T-helper 22 cell (primary cell): ENCODE measurements around the gene ABL2.
"Not testable (repeated sequence)": the region's sequence is repeated elsewhere in the genome, so short reads cannot be mapped to it uniquely, and the experiment has no call there.

Experiments
- DNase-seq: peaks from one replicate; pipeline ENCODE4 v3.0.0-alpha.2; 2020; ENCODE audit warnings: low read depth

ABL2 gene

DNA sequence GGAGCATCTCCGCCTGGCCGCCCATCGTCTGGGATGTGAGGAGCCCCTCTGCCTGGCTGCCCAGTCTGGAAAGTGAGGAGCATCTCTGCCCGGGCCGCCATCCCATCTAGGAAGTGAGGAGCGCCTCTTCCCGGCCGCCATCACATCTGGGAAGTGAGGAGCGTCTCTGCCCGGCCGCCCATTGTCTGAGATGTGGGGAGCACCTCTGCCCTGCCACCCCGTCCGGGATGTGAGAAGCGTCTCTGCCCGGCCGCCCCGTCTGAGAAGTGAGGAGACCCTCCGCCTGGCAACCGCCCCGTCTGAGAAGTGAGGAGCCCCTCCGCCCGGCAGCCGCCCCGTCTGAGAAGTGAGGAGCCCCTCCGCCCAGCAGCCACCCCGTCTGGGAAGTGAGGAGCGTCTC, 94.3 kb downstream of the ABL2 start:
- DNase-seq, result not testable (repeated sequence)

DNA sequence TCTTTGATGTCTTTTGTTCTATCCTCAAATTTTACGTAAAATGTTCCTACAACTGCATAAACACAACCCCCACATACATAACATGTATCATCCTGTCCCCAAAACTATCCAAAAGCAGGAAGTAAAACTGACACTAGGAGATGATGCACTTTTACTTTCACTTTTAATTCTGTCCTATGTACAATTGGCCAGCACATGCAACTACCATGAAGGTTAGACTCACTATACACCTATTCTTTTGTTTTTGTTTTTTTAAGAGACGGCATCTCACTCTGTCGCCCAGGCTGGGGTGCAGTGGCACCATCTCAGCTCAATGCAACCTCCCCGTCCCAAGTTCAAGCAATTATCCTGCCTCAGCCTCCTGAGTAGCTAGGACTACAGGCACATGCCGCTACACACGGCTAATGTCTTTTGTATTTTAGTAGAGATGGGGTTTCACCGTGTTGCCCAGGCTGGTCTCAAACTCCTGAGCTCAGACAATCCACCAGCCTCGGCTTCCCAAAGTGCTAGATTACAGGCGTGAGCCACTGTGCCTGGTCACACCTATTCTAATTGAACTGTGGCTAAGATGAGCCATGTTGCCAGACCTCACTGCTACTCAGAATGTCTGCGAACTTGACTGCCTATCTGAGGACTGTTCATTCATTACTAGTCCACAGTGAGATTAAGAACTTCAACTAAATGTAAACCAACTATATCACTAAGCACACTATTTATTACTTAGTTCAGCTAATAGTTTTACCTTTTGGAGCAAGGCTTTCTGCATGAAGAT, 99.6 kb downstream of the ABL2 start:
- no peak for DNase-seq

DNA sequence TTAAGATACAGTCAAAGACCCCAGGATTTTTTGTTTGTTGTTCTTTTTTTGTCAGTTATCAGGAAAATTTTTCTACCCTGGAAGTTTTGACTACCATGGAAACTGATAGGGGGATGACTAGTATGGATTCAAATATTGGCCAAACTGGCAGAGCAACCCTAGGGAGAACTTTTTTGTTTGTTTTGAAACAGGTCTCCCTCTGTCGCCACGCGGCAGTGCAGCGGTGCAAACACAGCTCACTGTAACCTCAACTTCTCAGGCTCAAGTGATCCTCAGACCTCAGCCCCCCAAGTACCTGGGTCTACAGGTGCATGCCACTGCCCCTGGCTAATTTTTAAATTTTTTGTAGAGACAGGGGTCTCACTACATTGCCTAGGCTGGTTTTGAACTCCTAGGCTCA, 101.0 kb downstream of the ABL2 start:
- no peak for DNase-seq

DNA sequence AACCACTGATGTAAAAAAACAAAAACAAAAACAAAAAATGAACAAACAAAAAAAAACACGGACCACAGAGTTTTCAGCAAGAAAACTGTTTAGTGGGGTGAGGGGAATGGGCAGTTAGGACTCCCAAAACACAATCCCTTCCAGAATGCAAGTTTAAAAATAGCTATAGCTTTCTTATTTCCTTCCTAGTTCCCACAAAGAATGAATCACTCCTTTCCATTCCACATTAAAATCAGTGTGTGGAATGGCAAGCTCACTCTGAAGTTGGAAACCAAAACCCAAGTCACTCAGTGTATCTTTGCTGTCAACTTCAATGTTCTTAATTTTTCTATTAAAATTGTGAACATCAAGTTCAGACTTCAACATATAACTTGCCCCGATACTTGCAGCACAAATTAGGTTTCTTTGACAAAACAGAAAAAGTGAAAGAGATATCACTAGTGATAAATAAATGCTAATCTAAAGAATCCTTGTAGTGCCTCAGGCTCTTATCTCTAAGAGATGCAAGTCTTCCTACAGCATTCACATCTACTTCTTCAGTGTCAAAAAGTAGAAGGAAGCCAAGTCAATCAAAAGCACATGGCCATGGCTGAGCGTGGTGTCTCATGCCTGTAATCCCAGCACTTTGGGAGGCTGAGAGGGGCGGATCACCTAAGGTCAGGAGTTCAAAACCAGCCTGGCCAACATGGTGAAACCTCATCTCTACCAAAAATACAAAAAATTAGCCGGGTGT, 102.1 kb downstream of the ABL2 start:
- no peak for DNase-seq

DNA sequence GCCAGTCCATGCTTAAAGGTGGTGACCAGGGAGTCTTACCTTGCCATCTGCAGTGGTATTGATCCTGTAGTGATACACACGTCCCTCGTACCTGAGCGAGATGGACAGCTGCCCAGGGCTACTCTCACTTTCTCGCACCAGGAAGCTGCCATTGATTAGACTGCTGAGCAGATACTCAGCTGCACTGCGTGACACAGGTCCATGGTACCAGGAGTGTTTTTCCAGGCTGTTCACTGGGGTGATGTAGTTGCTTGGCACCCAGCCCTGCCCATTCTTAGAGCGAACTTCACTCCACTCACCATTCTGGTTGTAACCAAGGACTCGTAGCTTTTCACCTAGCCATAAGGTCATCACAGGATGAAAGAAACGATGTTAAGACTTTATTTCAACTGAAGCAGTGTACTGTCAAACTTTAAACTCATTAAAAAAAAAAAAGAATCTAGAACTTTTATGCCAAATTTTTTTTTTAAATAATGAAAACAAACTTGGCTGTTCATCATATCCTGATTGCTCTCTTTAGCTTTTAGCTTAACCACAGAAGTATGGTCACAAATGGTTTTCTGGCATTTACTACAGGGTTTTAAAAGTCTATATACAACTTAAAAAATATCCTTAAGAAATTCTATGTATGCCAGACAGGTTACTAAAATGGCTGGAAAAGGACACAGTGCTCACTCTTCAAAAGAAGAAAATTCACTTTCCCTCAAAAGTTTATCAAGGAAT, 103.0 kb downstream of the ABL2 start:
- DNase-seq, result no peak

DNA sequence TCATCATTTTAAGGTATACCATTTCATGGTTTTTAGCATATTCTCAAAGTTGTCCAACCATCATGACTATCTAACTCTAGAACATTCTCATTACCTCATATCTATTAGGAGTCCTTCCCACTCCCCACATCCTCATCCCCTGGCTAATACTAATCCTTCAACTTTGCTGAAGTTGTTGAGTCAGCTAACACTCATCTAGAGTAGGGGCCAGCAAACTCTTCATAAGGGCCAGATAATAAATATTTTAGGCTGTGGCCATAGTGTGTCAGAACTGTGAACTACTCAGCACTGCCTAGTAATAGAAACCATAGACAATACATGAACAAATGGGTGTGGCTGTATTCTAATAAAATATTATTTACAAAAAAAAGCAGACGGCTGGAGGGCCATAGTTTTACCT, 104.6 kb downstream of the ABL2 start:
- DNase-seq, result no peak

DNA sequence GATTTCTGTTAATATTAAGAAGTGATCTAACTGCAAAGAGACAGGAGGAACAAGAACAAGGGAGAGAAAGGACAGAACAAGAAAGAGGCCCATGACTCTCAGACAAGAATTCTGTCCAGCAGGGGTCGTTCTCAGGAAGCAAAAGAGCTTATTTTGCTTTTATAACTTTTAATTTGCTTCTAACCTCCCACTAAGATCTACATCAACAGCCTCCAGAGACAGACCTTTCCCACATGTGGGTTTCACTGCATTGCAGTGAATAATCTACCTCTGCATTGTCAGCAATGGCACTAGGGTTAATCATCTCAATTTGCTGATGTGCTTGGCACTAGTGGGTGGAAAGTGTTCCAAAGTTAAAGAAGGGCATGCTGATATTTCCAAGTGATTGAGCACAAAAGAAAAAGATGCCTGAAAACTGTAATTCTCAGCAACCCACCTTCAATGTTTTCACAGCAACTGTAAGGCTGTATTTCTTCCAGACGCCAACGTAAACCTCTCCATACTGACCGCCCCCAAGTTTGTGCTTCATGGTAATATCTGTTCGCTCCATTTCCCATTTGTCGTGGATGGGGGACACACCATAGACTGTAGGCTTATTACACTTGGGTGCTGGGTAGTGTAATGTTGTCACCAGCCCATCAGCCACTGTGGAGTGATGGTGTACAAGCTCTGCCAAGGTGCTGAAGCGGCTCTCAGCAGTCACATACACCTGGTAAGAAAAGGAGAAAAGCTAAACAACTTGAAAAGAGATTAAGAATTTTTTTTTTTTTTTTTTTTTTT, 108.1 kb downstream of the ABL2 start:
- no peak for DNase-seq

DNA sequence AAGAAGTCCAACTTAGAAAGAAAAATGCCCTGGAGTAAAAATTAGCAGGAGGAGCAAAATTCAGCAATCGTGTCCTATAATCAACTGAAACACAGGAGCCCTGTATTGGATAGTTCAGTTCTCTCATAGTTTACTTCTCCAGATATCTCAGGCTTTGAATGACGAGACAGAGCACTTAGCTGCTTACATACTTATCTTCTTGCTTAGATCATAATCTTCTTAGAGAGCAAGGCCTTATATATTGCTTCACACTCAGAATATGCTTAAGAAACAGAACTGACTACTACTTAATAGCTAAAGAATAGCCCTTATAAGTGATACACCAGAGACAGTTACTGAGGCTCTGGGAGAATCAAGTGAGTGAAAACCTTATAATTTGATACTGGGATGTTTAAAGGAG, 108.7 kb downstream of the ABL2 start:
- DNase-seq, result no peak

DNA sequence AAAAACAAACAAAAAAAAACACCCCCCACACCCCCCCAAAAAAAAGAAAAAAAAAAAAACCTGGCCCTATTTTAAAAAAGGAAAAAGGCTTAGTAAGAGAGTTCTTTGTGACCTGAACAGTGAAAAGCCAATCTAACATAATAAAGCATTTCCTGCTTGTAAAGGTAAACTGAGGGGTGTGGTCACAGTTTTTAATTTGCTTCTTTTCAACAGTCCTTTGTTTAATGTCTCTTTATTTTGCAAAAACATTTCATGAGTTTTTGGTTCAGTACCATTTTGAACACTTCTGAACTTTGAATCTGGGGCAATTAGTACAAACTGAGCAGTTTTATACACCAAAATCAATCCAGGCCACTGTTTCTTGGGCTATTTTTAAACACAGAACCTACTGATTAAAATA, 110.0 kb downstream of the ABL2 start:
- no peak for DNase-seq

DNA sequence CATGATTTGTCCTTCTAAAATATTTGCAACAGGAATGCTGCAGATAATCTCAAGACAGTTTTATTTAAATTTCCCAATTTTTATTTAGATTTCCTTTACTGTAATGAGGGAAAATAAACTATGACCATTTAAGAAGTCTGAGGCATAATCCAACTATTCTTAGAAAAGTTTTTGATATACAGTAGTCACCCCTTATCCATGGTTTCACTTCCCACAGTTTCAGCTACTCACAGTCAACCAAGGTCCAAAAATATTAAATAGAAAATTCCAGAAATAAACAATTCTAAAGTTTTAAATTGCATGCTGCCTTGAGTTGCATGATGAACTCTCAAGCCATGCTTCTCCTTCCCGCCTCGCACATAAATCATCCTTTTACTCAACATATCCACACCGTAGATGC, 114.3 kb downstream of the ABL2 start:
- DNase-seq, result no peak

DNA sequence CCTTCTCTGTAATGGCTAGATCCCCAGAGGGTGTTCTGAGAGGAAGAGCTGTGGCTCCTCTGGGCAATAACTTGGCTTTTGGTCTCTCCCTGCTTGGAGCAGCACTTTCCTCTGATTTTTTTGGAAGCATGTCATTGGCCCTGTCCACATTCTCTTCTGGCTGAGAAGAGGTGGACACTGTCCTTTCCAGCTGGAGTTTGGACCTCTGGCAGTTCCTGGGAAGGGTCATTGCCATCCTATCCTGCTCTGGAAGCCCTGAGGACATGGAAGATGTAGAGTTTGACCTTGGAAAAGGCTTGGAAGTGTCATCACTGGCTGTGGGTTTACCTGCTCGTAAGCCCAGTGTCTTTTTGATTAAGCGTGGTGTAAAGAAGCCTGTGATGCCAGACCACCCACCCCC, 120.8 kb downstream of the ABL2 start:
- DNase-seq, result no peak

DNA sequence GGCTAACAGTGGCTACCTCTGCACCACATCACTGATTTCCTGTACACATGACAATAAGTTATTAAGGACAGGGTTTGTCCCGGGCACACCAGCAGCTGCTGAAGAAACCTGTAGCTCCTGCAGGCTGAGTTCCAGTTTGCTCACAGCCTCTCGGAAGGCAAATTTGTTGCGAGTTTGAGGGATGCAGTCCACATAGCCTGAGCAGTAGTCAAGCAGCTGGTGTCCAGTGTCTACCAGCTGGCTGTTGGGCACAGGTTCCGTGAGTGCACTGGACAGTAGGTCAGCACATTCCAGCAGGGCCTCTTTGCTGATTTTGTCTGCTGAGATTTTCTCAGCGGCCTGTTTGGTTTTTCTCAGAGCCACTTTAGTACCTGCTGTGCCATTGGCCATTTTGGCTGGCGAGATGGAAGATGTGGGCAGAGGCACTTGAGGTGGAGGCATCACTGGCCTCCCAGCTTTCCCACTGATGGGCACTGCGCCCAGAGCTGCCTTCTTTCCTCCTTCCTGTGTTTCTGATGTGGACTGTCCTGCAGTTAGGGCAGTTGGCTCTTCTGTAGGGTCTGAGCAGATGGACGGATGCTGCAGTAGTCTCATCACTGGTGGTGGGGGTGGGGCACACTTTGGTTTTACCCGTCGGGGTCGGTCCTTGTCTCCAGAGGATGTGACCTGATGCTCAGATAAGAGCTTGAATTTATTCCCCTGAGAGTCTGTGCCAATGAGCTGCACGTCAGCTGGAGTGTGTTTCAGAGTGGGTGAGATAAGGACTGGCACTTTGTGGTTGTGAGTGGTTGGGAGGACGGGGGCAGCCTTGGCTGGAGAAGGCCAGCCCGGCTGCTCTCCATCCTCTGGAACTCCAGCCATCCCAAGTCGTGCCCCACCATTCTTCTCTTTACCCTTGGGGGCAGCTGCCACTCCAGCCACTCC, 121.5 kb downstream of the ABL2 start:
- no peak for DNase-seq

DNA sequence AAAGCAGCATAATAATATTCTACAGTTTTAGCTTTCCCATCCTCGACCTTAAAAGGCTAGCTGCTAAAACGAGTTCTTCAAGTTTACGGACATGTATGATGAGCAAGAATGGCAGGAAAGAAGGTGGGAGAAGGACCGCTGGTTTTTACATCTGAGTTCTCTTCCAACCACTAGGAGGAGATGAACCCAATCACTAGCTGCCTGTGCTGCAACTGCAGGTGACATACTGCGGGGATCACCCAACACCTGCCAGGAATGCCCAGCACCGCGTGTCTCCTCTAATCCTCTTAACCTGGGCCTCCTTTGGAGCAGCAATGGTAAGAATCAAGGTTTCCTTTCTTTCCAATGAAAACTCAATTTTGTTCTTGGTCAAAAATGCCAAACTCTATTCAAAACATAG, 124.1 kb downstream of the ABL2 start:
- no peak for DNase-seq

DNA sequence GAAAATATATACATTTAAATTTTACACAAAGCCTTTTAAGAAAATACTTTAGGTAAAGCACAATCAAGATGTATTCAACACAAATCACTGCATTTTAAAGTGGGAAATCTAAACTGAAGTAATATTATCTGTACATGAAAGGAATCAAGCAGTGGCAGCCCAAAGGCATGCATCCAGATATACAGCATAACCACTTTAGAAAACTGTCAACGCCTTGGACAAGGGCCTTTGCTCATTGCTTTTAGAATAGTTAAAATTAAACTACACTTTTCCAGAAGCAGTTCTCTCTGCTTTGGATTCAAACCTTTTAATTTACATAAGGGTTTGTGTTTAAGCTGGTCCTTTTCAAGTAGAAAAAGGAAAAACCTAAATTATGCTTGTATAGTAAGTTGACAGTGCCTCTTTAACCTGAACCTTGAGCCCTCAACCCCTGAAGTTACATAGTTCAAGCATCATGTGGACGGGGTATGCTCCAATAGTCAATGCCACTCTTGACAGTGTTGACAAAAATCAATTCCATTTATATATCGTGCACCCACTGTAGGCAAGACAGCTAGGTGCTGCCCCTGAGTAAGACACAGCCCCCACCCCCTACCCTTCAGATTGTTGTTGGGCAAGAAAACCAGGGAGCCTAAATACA, 124.7 kb downstream of the ABL2 start:
- no peak for DNase-seq

DNA sequence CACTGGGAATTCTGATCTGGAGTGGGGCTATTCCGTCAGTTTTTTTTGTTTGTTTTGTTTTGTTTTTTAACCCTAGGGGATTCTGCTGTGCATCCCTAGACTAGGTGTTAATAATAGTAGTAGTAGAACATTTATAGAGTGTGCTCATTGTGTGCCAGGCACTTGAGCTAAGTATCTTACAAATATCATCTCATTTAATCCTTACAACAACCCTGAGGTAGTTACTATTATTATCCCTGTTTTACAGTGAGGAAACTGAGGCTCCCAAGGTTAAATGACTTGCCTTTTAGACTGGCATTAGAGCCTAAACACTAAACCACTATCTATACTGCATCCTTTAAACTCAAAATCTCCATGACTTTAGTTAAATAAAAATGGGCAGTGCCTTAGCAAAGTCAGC, 125.5 kb downstream of the ABL2 start:
- DNase-seq, result no peak

DNA sequence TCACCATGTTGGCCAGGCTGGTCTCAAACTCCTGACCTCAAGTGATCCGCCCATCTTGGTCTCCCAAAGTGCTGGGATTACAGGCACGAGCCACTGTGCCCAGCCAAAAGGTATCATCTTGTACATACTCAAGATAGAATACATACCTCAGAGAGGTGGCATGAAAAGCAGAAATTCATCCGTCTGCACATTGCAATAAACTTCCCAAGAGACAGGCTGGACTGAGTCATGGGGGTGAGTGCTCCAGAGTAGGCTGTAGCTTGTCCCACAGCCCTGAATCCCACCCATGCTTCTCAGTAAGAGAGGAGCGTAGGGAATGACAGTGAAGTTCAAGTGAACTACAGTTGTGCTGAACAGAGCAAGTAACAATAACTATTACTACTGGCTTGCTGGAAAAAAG, 127.9 kb downstream of the ABL2 start:
- no peak for DNase-seq

DNA sequence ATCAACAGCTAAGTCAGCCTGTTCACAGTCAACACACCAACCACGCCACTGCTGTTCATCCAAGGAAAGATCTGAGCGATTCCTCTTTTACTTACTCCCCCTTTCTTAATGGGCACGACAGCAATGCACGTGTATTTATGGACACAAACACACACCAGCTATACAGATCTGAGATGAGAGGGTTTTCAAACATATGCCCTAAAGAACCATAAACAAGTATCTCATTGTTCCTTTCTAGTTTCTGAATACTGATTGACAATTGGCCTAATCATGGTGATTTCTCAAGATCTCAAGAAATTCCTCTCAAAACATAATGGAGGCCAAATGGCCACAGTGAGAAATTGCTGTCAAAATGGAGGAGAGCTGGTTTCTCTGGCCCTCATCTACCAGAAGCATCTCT, 129.6 kb downstream of the ABL2 start:
- no peak for DNase-seq

DNA sequence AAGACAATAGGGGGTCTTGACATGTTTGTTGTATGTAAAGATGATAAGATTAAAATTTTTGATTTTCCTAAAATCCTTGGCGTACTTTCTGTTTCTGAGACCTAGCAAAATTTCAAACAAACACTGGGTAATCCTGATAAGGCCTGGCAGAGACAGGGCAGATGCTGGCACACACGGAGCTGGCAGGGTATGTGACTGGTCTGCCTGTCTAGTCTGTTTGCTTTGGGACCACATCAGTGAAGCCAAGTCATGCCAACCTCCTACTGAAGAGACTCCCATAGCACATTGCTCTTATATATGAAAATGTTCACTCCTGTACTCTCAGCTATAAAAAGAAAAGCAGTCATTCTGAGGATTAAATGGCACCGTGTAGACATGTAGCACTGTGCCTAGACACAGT, 133.6 kb downstream of the ABL2 start:
- DNase-seq, result no peak

DNA sequence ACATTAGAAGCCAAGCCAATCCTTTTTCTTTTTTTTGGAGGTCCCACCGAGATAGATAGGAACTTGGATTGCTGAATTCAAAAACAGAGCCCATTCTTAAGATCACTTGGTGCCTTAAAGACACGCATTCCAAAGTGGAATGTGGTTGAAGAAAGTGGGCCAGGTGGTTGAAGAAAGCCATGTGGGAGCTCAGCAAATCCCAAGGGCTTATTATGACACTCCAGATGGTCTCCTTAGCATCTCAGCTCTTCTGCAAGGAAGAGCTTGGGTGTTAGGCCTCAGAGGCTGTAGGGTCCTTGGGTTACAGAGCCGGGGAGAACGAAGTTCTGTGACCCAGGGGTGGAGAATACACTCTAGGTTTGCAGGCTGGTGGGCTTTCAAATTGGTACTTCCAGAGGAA, 134.1 kb downstream of the ABL2 start:
- DNase-seq, result no peak

DNA sequence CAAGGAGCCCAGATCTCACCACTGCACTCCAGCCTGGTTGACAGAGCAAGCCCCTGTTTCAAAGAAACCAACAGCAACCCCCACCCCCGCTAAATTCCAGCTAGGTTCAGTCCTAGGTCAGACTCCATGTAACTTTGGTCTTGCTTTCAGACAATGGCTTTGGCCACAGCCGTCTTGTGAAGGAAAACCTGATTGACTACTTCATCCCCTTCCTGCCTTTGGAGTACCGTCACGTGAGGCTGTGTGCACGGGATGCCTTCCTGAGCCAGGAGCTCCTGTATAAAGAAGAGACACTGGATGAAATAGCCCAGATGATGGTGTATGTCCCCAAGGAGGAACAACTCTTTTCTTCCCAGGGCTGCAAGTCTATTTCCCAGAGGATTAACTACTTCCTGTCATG, 134.7 kb downstream of the ABL2 start:
- DNase-seq, result no peak
